Posterior vena cava (tissue), 2 donors: Measurements from ENCODE around the gene LAMB3. TPM values are rescaled to one million over a fixed set of nuclear protein-coding genes. Genes with fewer than 3 reads are reported as not detected.
A peak's percentile ranks its signal among the peaks of the same experiment; 100 is the strongest.

Experiments used
- DNase-seq: peaks from one replicate; pipeline ENCODE4 v3.0.0-alpha.2; 2020; ENCODE audit warnings: low spot score
- intact Hi-C, 2 donors: fragments of 100-400 bp; cut with DNase I; formaldehyde crosslinking; loops; one replicate each; pipeline versions ENCODE4 v1.14.1 to v1.14.2; 2022 to 2023
- total RNA-seq, 2 donors: library from RNA; stranded (reverse); fragmentation: NEBNext Ultra II Directional; extraction: Animal tissue kit (Norgen Biotek cat#: 25700); gene quantifications; one replicate each; pipeline ENCODE4 v1.2.1, GENCODE V29; 2021
- donor health status: DM: yes; HTN: yes; CAD: no.
- donor health status: DM: yes; HTN: yes; CAD: no.

LAMB3 gene
- total RNA-seq, 2 donors from 2014 or later: 1.5 TPM

DNA sequence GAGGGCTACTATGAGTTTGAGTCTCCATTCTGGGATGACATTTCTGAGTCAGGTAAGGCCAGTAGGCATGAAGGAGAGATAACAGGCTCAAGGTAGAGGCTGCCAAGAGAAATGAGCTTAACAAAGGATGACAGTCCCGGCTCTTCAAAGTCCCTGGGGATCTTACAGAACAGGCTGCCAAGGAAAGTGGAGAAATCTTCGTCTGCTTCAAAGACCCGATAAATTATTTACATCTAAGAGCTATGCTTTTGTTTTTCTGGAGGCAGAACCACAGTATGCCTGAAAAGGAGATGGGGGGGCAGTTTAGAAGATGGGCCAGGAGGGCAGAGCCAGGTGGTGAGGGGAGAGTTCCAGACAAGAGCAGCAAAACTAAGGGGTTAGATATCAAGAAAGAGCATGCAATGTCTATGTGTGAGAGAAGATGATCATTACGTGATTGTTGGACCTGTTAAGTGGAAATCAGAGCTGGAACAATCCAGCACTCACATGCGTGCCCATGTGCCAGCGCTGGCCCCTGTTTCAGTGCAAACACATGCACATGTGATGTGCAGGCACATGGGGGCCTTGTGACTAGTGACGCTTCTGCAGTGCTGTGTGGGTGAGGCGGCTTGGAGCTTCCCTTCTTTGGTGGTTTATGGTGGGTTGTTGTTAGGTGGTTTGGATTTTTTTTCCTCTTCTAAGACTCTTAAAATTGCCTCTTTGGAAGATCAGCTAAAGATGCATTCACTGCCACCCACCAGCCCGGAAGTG is 43.0 kb downstream of the LAMB3 start:
- no peak for DNase-seq
- intact Hi-C loops: loop anchor here in 1 of 2 donors (10.0 kb wide), 1 partner anchor 86 kb away; no protein-coding TSS in a partner anchor

DNA sequence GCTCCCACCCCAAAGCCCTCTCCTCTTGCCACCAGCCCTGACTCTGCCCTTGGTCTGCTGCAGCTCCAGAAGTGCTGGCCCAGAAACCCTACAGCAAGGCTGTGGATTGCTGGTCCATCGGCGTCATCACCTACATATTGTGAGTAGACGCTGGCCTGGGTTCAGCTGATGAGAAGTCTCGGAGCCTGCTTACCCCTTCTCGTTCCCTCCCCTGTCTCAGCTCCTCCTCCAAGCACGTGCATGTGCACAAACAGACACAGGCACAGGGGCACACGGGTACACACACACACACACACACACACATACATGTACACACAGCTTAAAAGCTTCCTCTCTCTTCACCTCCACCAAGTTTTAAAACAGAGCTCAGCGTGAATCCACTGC is 44.4 kb downstream of the LAMB3 start:
- DNase-seq: no peak
- intact Hi-C loops: loop anchor here in 1 of 2 donors (10.0 kb wide), 1 partner anchor 87 kb away; no protein-coding TSS in a partner anchor

DNA sequence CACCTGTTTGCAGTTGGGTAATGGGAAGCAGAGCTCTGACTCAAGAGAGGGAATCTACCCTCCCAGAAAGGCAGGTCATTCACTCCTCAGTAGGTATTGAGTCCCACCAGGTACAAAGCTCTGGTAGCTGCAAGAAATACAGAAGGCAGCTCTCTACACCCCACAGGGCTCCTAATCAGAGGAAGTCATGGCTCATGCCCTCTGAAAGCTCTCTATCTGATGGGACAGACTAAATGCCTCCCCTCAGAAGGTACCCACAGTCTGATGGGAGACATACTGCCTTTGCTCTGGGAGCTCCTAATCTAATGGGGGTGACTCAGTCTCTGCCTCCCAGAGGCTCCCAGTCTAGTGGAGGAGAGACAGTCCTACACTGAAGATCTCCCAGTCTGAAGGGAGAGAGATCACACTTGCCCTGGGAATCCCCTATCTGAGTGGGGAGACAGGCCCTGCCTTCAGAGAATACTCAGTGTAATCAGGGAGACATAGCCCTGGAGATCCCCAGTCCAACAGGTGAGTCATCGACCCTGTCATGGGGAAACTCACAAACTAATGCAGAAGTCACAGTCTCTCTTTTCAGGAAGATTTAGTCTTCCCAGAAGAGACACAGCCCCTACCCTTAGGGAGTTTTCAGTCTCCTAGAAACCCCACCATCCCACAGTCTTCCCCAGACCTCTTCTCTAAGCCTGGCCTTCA is 45.0 kb downstream of the LAMB3 start:
- intact Hi-C loops: loop anchor here in 1 of 2 donors (10.0 kb wide), 1 partner anchor 88 kb away; no protein-coding TSS in a partner anchor
- DNase-seq: no peak

GRCh38 chr1:209603877-209604276 is 48.3 kb downstream of the LAMB3 start:
- intact Hi-C loops: loop anchor here in 1 of 2 donors (10.0 kb wide), 1 partner anchor 91 kb away; no protein-coding TSS in a partner anchor
- DNase-seq: no peak

GRCh38 chr1:209601809-209602657 is 50.2 kb downstream of the LAMB3 start:
- intact Hi-C loops: loop anchor here in 1 of 2 donors (10.0 kb wide), 1 partner anchor 93 kb away; no protein-coding TSS in a partner anchor
- no peak for DNase-seq

DNA sequence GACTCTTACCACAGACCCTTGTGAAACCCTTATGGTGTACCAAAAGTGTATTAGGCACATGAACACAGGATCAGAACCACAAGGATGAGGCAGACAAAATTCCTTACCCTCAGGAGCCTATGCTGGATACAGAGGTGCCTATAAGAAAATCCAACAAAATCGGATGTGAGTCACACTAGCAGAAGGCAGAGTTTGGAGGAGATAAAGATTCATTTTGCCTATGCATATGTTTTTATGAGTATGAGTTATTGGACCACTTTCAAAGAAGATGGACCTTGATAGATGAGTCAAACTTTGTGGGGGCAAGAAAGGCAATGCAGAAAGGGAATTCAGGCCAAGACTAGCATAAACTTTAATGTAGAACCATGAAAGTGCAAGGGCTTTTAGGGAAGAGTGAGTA is 51.7 kb downstream of the LAMB3 start:
- intact Hi-C loops: loop anchor here in 1 of 2 donors (10.0 kb wide), 1 partner anchor 94 kb away; no protein-coding TSS in a partner anchor

GRCh38 chr1:209598227-209598626 is 54.0 kb downstream of the LAMB3 start:
- no peak for DNase-seq
- intact Hi-C loops: loop anchor here in 1 of 2 donors (10.0 kb wide), 1 partner anchor 87 kb away; no protein-coding TSS in a partner anchor

More for the DNA sequence above, 51.7 kb downstream of the LAMB3 start:
- DNase-seq: no peak

- DNase-seq: no peak
These were observed 54.7 kb downstream of the LAMB3 start for GRCh38 chr1:209597499-209597898.

DNA sequence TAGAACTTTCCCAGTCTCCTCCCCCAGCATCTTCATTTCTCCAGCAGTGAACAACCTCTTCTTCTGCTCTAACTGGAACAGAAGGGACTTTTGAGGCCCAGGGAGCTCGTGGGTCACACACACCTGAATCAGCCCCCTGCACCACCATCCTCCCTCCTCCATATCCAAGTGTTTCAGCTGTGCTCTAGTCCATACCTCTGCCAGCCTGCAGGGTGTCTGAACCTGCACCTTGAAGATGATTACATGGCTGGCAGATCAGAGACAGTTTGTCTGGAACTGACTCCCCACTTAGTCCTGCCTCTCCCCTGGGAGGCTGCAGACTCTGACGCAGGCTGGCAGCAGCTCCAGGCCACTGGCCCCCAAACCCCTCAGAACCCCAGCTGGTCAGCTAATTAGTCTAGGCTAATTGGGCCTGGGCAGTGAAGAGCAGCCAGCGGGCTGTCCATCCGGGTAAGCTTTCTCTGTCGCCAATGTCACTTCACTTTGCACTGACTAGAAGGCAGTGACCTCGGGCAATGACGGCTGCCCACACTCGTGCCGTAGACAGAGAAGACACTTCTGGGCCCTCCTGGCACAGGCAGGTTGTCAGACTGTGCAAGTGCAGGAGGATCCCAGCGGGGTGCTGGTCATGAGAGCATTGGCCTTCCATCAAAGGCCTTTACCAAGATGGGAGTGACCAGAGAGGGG is 56.5 kb downstream of the LAMB3 start:
- intact Hi-C loops: loop anchor here in 1 of 2 donors (10.0 kb wide), 1 partner anchor 89 kb away; no protein-coding TSS in a partner anchor

More at GRCh38 chr1:209597499-209597898, 54.7 kb downstream of the LAMB3 start:
- intact Hi-C loops: loop anchor here in 1 of 2 donors (10.0 kb wide), 1 partner anchor 87 kb away; no protein-coding TSS in a partner anchor

GRCh38 chr1:209595028-209595427 is 57.2 kb downstream of the LAMB3 start:
- intact Hi-C loops: loop anchor here in 1 of 2 donors (10.0 kb wide), 1 partner anchor 90 kb away; no protein-coding TSS in a partner anchor
- DNase-seq: no peak

More for the DNA sequence above, 56.5 kb downstream of the LAMB3 start:
- no peak for DNase-seq

DNA sequence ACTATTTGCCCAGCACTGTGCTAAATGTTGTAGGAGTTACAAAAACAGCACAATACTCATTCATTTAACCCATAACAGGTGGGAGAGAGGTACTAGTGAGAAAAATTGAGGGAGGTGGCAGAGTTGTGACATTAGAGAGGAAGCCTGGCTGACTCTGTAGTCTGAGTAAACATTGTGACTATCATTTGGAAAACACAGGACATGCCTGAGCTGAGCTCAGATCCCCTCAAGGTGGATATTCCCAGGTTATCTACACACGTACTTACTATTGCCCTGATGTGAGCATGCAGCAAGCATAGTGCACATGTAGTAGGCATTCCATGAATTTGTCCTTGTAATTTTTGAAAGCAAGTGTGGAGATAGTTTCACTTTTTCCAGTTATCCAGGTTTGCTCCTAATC is 57.8 kb downstream of the LAMB3 start:
- DNase-seq: no peak
- intact Hi-C loops: loop anchor here in 1 of 2 donors (5.0 to 10.0 kb wide), 2 partner anchors 90 to 1062 kb away; no protein-coding TSS in a partner anchor

- intact Hi-C loops: loop anchor here in 1 of 2 donors (5.0 to 10.0 kb wide), 2 partner anchors 91 to 1061 kb away; no protein-coding TSS in a partner anchor
- no peak for DNase-seq
These were observed 58.5 kb downstream of the LAMB3 start for GRCh38 chr1:209593747-209594146.

DNA sequence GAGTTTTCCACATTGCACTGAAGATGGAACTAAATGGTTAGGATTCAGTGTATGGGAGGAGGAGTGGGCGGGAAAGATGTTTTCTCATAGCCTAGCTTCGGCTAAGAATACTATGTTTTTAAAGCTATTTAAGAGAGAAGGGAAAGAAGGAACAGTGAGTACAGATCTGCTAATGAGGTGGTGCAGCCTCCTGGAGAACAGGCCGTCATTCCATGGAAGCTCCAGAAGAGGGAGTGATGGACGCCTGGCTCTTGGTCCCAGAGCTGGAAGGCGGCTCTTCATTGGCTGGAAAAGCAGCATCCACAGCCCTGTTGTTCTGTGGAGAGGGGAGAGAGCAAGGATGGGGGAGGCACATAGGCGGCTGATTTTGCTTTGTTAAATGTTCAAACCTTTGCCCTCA is 61.8 kb downstream of the LAMB3 start:
- intact Hi-C loops: loop anchor here in 1 of 2 donors (5.0 to 10.0 kb wide), 2 partner anchors 94 to 1058 kb away; no protein-coding TSS in a partner anchor
- DNase-seq: no peak

- intact Hi-C loops: loop anchor here in 1 of 2 donors (5.0 to 10.0 kb wide), 2 partner anchors 95 to 1058 kb away; no protein-coding TSS in a partner anchor
- DNase-seq: no peak
These were observed 62.4 kb downstream of the LAMB3 start for GRCh38 chr1:209589863-209590262.

DNA sequence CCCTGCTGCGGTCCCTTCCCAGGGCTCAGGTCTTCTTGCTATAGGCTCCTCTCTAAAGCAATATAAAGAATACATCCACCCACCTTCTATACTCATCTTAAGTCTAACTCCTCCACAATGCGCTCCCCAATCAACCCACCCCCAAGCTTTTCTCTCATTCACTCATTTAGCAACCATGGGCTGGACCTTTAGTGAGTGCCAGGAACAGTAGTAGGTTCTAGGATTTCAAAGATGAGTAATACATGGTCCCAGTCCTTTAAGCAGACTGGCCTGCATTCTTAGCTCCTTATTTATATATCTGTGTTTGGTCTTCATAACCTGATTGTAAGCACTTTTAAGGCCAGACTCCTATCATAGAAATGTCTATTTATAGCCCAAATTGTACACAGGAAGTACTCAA is 62.8 kb downstream of the LAMB3 start:
- no peak for DNase-seq
- intact Hi-C loops: no loop called here

- DNase-seq: no peak
- intact Hi-C loops: no loop called here
These were observed 64.4 kb downstream of the LAMB3 start for GRCh38 chr1:209587789-209588188.

DNA sequence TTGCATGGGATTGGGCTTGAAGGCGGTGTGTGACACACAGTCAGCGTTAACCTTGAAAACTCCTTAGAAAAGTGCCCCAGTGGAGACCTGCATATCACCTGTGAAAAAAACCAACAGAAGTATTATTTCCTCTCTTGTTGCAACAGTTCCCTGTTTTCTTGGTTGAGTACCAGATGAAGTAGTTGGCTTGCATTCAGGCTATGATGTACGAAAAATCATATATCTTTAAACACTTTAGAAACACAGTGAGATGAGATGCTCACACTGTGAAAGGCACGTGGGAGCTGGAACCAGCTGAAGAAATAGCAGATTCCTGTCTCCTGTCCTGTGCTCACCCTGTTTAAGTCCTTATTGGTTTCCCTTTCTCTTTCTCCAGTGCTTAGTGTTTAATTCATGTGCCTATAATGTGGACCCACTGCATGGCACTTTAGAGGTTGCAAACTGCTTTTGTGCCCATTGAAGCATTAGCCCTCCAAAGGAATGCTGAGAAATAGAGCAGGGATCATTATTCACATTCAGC is 65.9 kb downstream of the LAMB3 start:
- DNase-seq: no peak
- intact Hi-C loops: no loop called here

DNA sequence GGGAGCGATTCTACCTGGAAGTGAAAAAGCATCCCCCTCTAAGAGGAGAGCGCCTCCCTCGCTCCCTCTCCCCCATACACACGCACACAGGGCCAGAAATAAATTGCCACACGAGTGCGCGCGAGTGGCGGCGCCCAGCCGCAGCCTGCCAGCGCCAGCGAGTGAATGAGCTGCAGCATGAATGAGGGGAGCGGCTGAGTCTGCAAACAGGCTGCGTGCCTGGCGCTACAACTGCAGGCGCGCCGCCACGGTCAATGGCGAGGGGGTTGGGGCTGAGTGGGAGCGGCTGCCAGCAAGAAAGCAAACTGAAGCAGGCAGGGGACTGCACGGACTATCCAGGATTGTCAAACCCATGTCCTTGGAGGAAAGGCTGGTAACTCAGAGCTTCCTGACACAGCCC is 66.6 kb downstream of the LAMB3 start:
- intact Hi-C loops: no loop called here
- peak; percentile 83 for DNase-seq
